ENCODE measurements around the gene INSYN2A. TPM values are rescaled to one million over a fixed set of nuclear protein-coding genes. Genes with fewer than 3 reads are reported as not detected.

Gene INSYN2A
- total and polyA plus RNA-seq, 9 of the 15 experiments (the other 6 are each of a cell fraction or from before 2014, with no cell fraction given), result not detected

DNA sequence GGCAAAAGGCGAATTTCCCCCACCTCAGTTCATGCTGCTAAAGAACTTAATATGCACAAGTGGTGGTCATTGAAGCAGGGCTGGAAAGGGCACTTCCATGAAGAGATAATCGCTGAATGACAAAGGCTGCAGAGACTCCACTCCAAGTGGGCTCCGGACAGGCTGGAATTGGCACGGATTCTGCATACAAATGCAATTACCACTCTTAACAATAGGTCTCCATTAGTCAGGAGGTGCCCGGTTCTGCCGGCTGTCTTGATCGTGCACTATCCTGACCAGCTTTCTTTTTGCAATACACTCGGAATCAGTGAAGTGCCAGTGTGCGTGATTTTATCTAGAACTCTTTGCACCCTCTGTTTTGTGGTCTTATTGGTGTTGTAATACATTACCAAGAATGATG lies 49.7 kb downstream of the INSYN2A start:
- no peak overlapping the region for H2AFZ ChIP-seq (ENCODE audit: low read depth, low read length)
- no TSS peak for BruUV-seq (replicated peaks)
- no peak overlapping the region for H3K9ac ChIP-seq (ENCODE audit: insufficient read depth in 1 of 2, low read depth in 2 of 2, low read length in 2 of 2)
- FAIRE-seq, result no peak
- in situ Hi-C loops (cut with MboI), result no loop called here
- H3K4me1 ChIP-seq (replicated peaks in 1 of 2; ENCODE audit: control insufficient read depth in 2 of 2, insufficient read depth in 2 of 2, low read length in 2 of 2), result no peaks in the 10 kb centered on the region
- no peak for DNase-seq (ENCODE audit: extremely low read depth in 1 of 4, low spot score in 3 of 4)
- H3K4me2 ChIP-seq (ENCODE audit: insufficient read depth, low read length), result no peak overlapping the region
- H3K9me1 ChIP-seq (ENCODE audit: control insufficient read depth, insufficient read depth, low read length), result no peaks in the 10 kb centered on the region
- 3% methylated on average over 5 of the region's 9 CpGs for WGBS (ENCODE audit: insufficient coverage, low coverage, missing lambda C conversion rate)
- H3K27me3 ChIP-seq (ENCODE audit: control insufficient read depth in 2 of 2, insufficient read depth in 2 of 2, low read length in 2 of 2), result no peaks in the 10 kb centered on the region
- no peaks in the 10 kb centered on the region for H3K9me3 ChIP-seq (replicated peaks; ENCODE audit: control insufficient read depth, insufficient read depth, low read depth, low read length)
- H3K27ac ChIP-seq (ENCODE audit: extremely low read depth, low read depth, low read length), result no peak overlapping the region
- no peak for ATAC-seq
- H4K20me1 ChIP-seq (replicated peaks; ENCODE audit: control insufficient read depth, insufficient read depth, low read length), result no peaks in the 10 kb centered on the region
- H3K4me3 ChIP-seq, result no peak overlapping the region
- CTCF ChIA-PET (ENCODE audit: low intra/inter-chr PET ratio), result no interaction called here
- intact Hi-C loops (cut with micrococcal nuclease), result no loop called here
- no peaks in the 10 kb centered on the region for H3K79me2 ChIP-seq (ENCODE audit: control insufficient read depth, insufficient read depth, low read length)
- POLR2A ChIA-PET, result no interaction called here
- H3K36me3 ChIP-seq (ENCODE audit: control insufficient read depth, insufficient read depth, low read length), result no peaks in the 10 kb centered on the region
- TF ChIP-seq ZNF586 (CRISPR knock-in tag; conservative IDR thresholded peaks at IDR 0.05) (no peak), KLF6 (CRISPR knock-in tag; IDR thresholded peaks at IDR 0.05; ENCODE audit: borderline replicate concordance) (no peak), BDP1 (IDR thresholded peaks at IDR 0.05; ENCODE audit: insufficient read depth, insufficient read length) (no peak), RBM25 (IDR thresholded peaks at IDR 0.05; ENCODE audit: low read depth, low read length, severe bottlenecking) (no peak), CREB1 (IDR thresholded peaks at IDR 0.05) (no peak), CREB1 (CRISPR knock-in tag; IDR thresholded peaks at IDR 0.05) (no peak), HMG20A (CRISPR knock-in tag; conservative IDR thresholded peaks at IDR 0.05) (no peak), POLR3A (IDR thresholded peaks at IDR 0.05; ENCODE audit: borderline replicate concordance, extremely low read depth, insufficient read depth, insufficient read length) (no peak), PCBP2 (IDR thresholded peaks at IDR 0.05; ENCODE audit: low read depth, low read length, poor library complexity, severe bottlenecking) (no peak), ZNF431 (CRISPR knock-in tag; IDR thresholded peaks at IDR 0.05) (no peak), XRCC4 (IDR thresholded peaks at IDR 0.05; ENCODE audit: extremely low read depth, insufficient read depth, insufficient read length) (no peak), KAT2B (IDR thresholded peaks at IDR 0.05; ENCODE audit: low read depth, low read length) (no peak), SMARCA5 (IDR thresholded peaks at IDR 0.05) (no peak), NCOR1 (IDR thresholded peaks at IDR 0.05) (no peak)
- TF ChIP-seq, protein P1, sequence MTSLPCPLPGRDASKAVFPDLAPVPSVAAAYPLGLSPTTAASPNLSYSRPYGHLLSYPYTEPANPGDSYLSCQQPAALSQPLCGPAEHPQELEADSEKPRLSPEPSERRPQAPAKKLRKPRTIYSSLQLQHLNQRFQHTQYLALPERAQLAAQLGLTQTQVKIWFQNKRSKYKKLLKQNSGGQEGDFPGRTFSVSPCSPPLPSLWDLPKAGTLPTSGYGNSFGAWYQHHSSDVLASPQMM (CRISPR knock-in tag; IDR thresholded peaks at IDR 0.05), result no peak
- TF ChIP-seq, protein P2, sequence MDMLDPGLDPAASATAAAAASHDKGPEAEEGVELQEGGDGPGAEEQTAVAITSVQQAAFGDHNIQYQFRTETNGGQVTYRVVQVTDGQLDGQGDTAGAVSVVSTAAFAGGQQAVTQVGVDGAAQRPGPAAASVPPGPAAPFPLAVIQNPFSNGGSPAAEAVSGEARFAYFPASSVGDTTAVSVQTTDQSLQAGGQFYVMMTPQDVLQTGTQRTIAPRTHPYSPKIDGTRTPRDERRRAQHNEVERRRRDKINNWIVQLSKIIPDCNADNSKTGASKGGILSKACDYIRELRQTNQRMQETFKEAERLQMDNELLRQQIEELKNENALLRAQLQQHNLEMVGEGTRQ (CRISPR knock-in tag; IDR thresholded peaks at IDR 0.05), result no peak
